Body of pancreas (tissue), 4 donors: ENCODE results near the gene KNSTRN.

ENCODE experiments used
- CTCF ChIP-seq, 7 experiments: fragments of 450-650 bp in 4 of 7; fragments of 200-600 bp in 3 of 7; sonication (generic) in 3 of 7; IDR thresholded peaks; one replicate each; pipeline ENCODE4 v1.5.1; 2016 to 2019; ENCODE audit warnings: antibody characterized with exemption in 7 of 7
- POLR2A ChIP-seq, 3 donors: fragments of 450-650 bp; IDR thresholded peaks; one replicate each; pipeline ENCODE4 v1.6.1; 2016; ENCODE audit warnings: antibody characterized with exemption in 3 of 3, mild to moderate bottlenecking in 2 of 3

GRCh38 chr15:40399370-40399769 is 16.8 kb downstream of the KNSTRN start:
- TF ChIP-seq POLR2A (IDR thresholded peaks at IDR 0.05) (no peak), CTCF (IDR thresholded peaks at IDR 0.05) (no peak)
